ENCODE measurements around the gene CADM1. TPM values are rescaled to one million over a fixed set of nuclear protein-coding genes. Genes with fewer than 3 reads are reported as not detected.

Gene CADM1
- total RNA-seq, 1 experiment from 2014 or later, result 0.79 TPM

DNA sequence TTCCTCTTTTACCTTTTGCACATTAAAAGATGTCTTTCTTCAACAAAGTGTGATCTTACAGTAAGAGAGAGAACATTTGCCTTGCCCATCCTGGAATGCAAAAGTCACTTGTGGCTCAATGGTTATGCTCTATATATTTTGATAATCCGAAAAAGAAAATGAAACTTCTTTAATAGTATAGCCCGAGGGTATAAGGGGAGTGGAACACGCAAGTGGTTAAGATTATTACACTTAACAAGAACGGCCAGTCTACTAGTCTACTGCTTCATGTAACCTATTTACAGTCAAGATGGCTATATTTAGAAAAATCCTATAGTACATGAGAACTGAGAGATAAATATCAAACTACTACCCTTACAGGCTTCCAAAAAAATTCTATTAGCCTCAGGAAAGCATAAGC lies 86.1 kb downstream of the CADM1 start:
- ATAC-seq (no peak), DNase-seq (ENCODE audit: low read depth, low spot score) (no peak)
- RAD21 ChIA-PET (ENCODE audit: low non-redundant PET in 1 of 2, low total read pairs in 2 of 2, uncharacterized antibody in 2 of 2, unreplicated experiment in 2 of 2), result no interaction called here
- POLR2A ChIA-PET, result no interaction called here
- Histone ChIP-seq H3K9me2 (ENCODE audit: insufficient read depth) (no peaks in the 10 kb centered on the region), H3K27me3 (ENCODE audit: insufficient read depth, low read length) (no peaks in the 10 kb centered on the region), H3K36me3 (ENCODE audit: control insufficient read depth in 1 of 2, insufficient read depth in 2 of 2, low read length in 2 of 2) (no peaks in the 10 kb centered on the region), H3K4me3 (replicated peaks in 1 of 2; ENCODE audit: low read depth in 1 of 2, low read length in 2 of 2) (no peak overlapping the region), H3K27ac (ENCODE audit: low read depth, low read length) (no peak overlapping the region), H3K4me1 (ENCODE audit: control insufficient read depth in 1 of 2, insufficient read depth in 2 of 2, low read length in 2 of 2) (no peaks in the 10 kb centered on the region), H3K4me2 (ENCODE audit: low read length) (no peak overlapping the region), H3K9me3 (ENCODE audit: control insufficient read depth in 1 of 2, insufficient read depth in 1 of 2, low read depth in 1 of 2, low read length in 2 of 2) (peaks cover 0 to 10% of the 10 kb centered on the region in 2 experiments; a peak in 1 of 4 replicates), H3K79me2 (ENCODE audit: insufficient read depth, low read length) (no peaks in the 10 kb centered on the region), H4K20me1 (ENCODE audit: insufficient read depth) (no peaks in the 10 kb centered on the region), H2AFZ (ENCODE audit: low read depth, low read length, poor library complexity, severe bottlenecking) (no peak overlapping the region), H3K9ac (ENCODE audit: low read length) (no peak overlapping the region)
- no peak for TF ChIP-seq ZFX (IDR thresholded peaks at IDR 0.05)
- no peak for TF ChIP-seq RAD21 (IDR thresholded peaks at IDR 0.05; ENCODE audit: low read depth)
- no peak for TF ChIP-seq EZH2 (IDR thresholded peaks at IDR 0.05)
- TF ChIP-seq POLR2A (IDR thresholded peaks at IDR 0.05; ENCODE audit: borderline replicate concordance, extremely low read depth, insufficient read depth, insufficient read length), result no peak
- TF ChIP-seq SIN3A (IDR thresholded peaks at IDR 0.05; ENCODE audit: low read depth), result no peak
- TF ChIP-seq CBX3 (IDR thresholded peaks at IDR 0.05; ENCODE audit: low read depth), result no peak
- TF ChIP-seq SRF (IDR thresholded peaks at IDR 0.05; ENCODE audit: low read depth), result no peak
- no peak for TF ChIP-seq CEBPB (IDR thresholded peaks at IDR 0.05; ENCODE audit: low read depth)
- TF ChIP-seq ATF3 (IDR thresholded peaks at IDR 0.05), result no peak
- TF ChIP-seq FOSL1 (IDR thresholded peaks at IDR 0.05; ENCODE audit: low read depth), result no peak
- TF ChIP-seq, protein P1, sequence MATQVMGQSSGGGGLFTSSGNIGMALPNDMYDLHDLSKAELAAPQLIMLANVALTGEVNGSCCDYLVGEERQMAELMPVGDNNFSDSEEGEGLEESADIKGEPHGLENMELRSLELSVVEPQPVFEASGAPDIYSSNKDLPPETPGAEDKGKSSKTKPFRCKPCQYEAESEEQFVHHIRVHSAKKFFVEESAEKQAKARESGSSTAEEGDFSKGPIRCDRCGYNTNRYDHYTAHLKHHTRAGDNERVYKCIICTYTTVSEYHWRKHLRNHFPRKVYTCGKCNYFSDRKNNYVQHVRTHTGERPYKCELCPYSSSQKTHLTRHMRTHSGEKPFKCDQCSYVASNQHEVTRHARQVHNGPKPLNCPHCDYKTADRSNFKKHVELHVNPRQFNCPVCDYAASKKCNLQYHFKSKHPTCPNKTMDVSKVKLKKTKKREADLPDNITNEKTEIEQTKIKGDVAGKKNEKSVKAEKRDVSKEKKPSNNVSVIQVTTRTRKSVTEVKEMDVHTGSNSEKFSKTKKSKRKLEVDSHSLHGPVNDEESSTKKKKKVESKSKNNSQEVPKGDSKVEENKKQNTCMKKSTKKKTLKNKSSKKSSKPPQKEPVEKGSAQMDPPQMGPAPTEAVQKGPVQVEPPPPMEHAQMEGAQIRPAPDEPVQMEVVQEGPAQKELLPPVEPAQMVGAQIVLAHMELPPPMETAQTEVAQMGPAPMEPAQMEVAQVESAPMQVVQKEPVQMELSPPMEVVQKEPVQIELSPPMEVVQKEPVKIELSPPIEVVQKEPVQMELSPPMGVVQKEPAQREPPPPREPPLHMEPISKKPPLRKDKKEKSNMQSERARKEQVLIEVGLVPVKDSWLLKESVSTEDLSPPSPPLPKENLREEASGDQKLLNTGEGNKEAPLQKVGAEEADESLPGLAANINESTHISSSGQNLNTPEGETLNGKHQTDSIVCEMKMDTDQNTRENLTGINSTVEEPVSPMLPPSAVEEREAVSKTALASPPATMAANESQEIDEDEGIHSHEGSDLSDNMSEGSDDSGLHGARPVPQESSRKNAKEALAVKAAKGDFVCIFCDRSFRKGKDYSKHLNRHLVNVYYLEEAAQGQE (IDR thresholded peaks at IDR 0.05; ENCODE audit: low read depth), result no peak
- TF ChIP-seq ZBTB33 (IDR thresholded peaks at IDR 0.05; ENCODE audit: extremely low read depth, insufficient replicate concordance, low read length), result no peak
- no peak for TF ChIP-seq EZH2phosphoT487 (IDR thresholded peaks at IDR 0.05; ENCODE audit: borderline replicate concordance)
- no peak for TF ChIP-seq EGR1 (IDR thresholded peaks at IDR 0.05; ENCODE audit: low read depth)
- no peak for TF ChIP-seq ZNF274 (IDR thresholded peaks at IDR 0.05; ENCODE audit: low read depth, low read length)
- TF ChIP-seq, protein P2, sequence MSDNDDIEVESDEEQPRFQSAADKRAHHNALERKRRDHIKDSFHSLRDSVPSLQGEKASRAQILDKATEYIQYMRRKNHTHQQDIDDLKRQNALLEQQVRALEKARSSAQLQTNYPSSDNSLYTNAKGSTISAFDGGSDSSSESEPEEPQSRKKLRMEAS (IDR thresholded peaks at IDR 0.05), result no peak
- TF ChIP-seq YY1 (IDR thresholded peaks at IDR 0.05; ENCODE audit: extremely low read depth, insufficient replicate concordance, low read depth, low read length), result no peak
- TF ChIP-seq JUND (IDR thresholded peaks at IDR 0.05), result no peak
- CTCF ChIA-PET, result no interaction called here
- no TSS peak for BruUV-seq (replicated peaks)
- intact Hi-C loops (cut with micrococcal nuclease), result no loop called here

Measured in HCT116 (cell line).